Dermis blood vessel endothelial cell (primary cell): ENCODE data around the gene SFXN5. TPM values are rescaled to one million over a fixed set of nuclear protein-coding genes. Genes with fewer than 3 reads are reported as not detected.
A peak's percentile ranks its signal among the peaks of the same experiment; 100 is the strongest.

Experiments
- DNase-seq: peaks from one replicate; pipeline ENCODE4 v3.0.0; 2010
- total RNA-seq: library from RNA; depleted of rRNA; stranded (reverse); fragments of >200 nt; gene quantifications from 2 replicates; pipeline ENCODE4 v1.2.3, GENCODE V29; 2014

Gene SFXN5
- total RNA-seq, 1 donor from 2014 or later = 16.5 TPM

DNA sequence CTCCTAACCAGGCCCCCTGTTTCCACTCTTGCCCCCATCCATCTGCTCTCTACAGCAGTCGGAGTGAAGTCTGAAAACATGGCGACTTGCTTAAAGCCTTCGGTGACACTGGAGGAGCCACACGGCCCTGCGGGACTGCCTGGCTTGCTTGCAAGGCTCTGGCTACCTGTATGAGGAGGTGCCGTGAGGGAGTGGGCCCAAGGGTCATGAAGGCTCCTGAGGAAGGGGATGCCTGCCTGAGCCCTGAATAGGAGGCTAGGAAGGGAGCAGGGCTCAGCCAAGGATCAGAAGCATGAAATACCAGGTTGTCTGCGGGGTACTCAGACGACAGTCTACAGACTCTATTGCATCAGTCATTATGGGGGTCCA, 78.8 kb downstream of the SFXN5 start:
- DNase-seq = no peak

- no peak for DNase-seq
Observed at GRCh38 chr2:72991980-72992733, 79.4 kb downstream of the SFXN5 start.

GRCh38 chr2:72991439-72991725, 80.1 kb downstream of the SFXN5 start:
- no peak for DNase-seq

DNA sequence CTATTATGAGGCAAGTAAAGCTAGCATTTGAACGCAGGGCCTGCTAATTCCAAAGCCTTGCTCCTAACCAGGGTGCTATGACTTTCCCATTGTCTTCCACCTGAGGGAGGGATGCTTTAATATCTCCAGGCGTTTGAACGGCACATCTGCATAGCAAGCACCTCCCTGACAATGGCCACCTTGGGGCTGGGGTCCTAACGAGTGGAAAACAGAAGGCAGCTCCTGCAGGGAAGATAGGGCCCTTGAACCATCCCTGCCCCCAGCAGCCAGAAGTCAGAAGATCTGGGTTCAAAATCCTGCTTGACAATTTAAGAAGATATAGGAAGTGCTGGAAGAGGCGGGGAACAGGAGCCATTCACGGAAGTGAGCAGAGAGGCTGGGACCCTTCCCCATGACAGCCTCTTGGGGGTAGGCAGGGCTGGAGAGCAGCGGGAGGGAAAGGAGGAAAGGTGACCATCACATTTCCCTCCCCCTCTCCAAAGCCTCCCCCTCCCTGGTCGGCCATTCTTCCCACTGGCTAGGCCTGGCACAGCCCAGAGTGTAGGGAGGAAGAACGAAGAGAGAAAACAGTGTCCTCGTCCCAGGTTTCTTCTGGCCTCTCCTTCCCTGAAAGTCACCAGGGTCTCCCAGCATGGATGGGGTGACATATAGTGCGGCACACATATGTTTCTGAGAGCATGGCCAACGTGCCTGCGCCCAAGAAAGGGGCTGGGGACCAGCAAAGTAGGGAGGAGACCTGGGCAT, 80.6 kb downstream of the SFXN5 start:
- DNase-seq = no peak

GRCh38 chr2:72989770-72990556, 81.5 kb downstream of the SFXN5 start:
- DNase-seq = no peak

DNA sequence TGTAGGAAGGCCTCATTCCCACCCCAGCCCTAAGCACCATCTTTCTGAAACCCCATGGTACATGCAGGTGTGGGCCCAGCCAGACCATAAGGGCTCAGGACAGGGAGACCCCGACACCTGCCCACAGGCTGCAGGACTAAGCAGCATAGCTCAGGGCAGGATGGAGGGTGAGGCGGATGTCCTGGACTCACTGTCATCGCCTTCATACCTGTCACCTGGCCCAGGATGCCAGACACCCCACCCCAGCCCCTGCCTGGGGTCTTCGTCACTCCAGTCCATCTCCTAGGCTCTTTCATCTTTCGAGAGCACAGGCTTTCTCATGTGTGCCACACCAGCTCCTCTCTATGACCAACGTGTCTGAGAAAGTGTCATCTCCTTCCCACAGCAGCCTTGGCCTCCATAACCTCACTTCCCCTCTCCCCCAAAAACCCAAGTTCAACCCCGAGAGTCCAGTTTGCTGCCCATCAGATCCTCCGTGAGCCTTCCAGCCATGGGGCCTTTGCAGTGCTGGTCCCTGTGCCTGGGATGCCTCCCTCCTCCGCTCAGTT, 82.7 kb downstream of the SFXN5 start:
- no peak for DNase-seq

DNA sequence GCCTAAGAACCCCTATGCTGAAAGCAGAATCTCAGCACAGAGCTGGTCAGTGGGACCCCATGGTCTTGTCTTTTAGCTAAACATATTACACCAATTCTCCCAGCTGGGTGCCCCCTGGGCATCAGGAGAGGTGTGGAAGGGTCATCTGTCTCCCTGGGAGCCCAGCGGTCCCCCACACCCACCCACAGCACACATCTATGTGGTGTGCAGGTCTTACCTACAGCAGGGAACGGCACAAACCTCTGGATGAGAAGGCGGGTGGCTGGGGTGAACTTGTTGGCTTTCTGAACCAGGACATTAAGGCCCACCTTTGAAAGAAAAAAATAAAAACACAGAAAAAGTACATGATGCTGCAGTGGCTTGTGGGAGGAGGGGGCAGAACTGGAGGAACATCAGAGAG, 83.5 kb downstream of the SFXN5 start:
- no peak for DNase-seq

- no peak for DNase-seq
Observed at GRCh38 chr2:72985891-72986683, 85.4 kb downstream of the SFXN5 start.

DNA sequence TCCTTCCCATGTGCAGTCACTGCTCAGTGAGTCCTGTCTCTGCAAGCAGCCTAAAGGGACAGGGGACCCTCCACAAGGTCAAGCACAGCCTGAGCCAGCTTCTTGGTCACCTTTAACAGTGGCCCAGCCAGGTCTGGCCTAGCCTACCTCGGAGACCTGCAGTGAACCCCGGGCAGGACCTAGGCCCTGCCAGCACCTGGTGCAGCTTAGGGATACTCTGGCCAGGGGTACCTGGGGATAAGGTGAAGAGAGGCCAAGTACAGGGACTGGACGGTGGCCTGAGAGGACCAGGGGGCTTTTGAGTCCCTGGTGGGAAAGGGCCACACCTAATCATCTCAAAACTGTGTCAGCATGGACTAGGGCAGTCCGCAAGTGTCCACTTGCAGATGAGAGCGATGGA, 86.4 kb downstream of the SFXN5 start:
- DNase-seq = no peak

DNA sequence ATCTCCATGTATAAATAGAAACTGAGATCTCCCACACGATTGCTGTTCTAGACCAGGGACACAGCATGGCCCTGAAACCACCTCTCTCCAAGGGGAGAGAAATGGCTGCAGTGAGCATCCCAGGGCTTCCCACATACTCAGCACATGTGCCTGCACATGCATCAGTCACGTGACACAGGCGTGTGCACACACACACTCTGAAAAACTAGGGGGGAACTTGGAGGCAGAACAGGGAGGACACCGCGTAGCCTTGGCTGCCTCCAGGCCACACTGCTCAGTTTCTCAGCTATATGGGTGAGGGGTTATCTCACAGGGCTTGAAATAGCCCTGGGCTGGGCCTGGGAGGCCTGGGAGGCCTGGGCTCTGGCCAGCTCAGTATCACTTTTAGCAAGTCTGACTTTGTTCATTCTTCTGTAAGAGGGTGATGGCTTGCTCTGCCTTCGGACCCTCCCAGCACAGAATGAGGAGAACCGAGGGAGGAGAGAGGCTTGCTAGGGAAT, 87.3 kb downstream of the SFXN5 start:
- DNase-seq = no peak

GRCh38 chr2:72983500-72984161, 87.9 kb downstream of the SFXN5 start:
- DNase-seq = no peak

GRCh38 chr2:72982781-72983499, 88.6 kb downstream of the SFXN5 start:
- DNase-seq = peak; percentile 46

DNA sequence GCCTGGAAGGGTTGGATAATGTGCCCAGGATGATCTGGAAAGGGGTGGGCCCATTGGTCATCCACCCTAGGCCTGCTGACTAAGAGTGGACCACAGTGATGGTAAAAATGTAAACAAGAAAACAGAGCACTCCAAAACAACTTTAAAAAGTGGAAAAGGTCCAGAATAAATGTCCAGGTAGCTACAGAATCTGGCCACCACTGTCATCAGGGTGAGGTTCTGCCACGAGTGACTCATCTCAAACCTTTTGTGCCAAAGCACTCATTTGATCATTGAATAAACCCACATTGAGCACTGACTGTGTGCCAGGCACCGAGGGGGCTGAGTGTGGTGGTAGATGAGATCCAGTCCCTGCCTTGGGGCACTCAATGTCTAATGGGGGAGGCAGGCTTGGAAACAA, 89.3 kb downstream of the SFXN5 start:
- no peak for DNase-seq

DNA sequence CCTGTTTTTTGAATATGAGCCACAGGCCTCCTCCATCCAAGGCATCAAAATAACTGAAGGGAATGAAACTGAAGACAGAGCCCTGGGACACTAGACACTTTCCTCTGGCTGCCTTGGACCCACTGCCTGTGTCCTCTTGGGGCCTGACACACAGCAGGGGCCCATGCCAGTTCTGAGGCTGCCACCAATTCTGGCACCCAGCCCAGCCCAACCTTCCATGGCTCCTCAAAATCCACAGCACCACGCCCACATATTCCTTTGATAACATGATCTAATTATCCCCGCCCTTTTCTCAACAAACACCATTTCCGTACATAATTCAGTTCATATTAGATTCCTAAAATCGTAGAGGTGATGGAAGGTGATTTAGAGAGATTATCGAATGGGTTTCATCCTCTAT, 90.0 kb downstream of the SFXN5 start:
- no peak for DNase-seq

- no peak for DNase-seq
Observed at GRCh38 chr2:72980535-72981217, 90.8 kb downstream of the SFXN5 start.

DNA sequence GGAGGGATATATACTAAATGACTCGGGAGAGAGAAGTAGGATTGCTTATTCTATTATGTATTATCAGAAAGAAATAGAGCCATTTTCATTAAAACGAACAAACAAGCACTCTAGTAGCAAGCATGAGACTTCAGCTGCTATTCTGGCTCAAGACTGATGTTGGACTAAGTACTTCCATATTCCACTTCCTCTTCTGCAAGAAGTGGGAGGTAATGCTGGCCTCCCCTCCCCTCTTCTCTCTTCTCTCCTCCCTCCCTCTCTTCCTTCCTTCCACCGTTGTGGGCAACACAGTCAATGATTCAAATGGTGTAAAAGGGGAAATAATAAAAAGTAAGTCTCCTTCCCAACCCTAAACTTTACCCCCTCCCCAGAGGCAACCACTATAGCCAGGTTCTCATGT, 91.6 kb downstream of the SFXN5 start:
- no peak for DNase-seq

- DNase-seq = no peak
Observed at GRCh38 chr2:72975017-72975416, 96.5 kb downstream of the SFXN5 start.

DNA sequence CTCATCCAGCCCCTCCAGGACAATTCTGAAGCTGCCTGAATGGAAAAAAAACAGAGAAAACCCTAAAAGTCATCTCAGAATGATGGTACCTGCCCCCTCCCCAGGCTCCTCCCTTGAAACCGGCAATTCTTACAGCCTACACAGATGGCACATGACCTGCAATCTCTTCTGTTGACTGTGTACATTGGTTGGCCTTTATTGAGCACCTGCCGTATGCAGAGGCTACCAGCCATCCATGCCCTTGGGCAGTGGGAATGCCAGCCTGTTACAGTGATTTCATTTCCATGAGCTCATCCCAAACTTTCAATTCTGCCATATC, 97.1 kb downstream of the SFXN5 start:
- no peak for DNase-seq

DNA sequence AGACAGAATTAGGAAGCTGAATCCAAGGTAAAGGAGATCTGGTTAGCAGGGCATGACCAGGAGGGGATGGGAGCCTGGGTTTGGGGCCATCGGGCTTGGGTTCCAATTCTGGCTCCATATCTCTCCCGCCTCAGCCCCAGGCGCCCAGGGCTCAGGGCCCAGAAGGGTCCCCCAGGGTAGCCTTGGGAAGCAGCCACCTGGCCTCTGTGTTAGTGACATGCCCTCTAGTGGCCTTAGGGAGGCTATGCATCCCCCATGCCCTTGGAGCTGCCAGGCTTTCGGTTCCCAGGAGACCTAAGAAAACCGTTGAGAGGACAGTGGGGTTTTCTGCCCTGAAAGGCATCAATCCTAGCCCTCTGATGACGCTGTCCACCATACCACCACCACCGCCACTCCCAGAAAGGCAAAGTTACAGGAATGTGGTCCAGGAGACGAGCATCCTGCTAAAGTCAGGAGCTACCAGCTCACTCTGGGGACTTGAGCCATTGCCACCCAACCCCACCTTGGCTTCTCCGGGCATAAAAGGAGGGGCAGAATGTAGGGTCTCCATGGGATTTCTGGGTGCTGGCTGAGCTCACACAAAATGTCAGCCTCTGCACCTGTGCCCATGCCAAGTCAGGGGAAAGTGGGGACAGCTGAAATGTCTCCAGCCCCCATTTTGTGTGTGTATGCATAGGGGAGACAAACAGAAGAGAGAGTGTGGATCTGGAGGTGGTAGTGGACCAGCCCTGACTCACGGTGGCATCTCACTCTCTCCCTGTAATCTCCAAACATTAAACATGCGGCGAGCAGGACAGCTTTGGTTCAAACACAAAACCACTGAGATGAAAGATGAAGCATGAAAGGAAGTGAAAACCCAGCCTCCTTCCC, 97.7 kb downstream of the SFXN5 start:
- peak; percentile 77 for DNase-seq

DNA sequence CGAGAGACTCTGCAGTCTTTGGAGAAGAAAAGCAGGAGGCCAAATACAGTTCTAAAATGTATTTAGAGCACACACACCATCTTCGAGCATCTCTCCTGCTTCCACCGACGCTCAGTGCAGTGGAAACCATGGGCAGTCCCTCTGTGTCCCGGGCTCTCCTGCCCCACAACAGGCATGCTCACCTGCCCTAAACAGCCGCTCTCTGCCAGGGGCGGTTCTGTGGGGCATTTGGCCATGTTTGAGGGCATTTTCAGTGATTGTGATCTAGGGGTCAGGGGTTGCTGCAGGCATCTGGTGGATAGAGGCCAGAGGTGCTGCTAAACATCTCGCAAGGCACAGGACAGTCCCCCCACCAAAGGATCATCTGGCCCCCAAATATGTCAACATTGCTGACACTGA, 98.4 kb downstream of the SFXN5 start:
- no peak for DNase-seq
